Upper lobe of left lung (tissue), 4 donors: ENCODE results near the gene GALNT15.

Source experiments
- CTCF ChIP-seq, 6 experiments: fragments of 450-650 bp in 4 of 6; fragments of 200-600 bp in 2 of 6; sonication (generic) in 2 of 6; IDR thresholded peaks; one replicate each; pipeline ENCODE4 v1.5.1; 2016 to 2019; ENCODE audit warnings: antibody characterized with exemption in 6 of 6
- EP300 ChIP-seq, 4 donors: sonication (generic); formaldehyde crosslinking; IDR thresholded peaks; one replicate each; pipeline ENCODE4 v1.5.1; 2017; ENCODE audit warnings: antibody characterized with exemption in 4 of 4, control low read depth in 2 of 4

- TF ChIP-seq CTCF (IDR thresholded peaks at IDR 0.05), result no peak
- no peak for TF ChIP-seq EP300 (IDR thresholded peaks at IDR 0.05)
Measured at GRCh38 chr3:16174026-16174355, 489 bp upstream of the GALNT15 start.
